Endothelial cell (in vitro differentiated cells): ENCODE measurements around the gene LIN7C. TPM values are rescaled to one million over a fixed set of nuclear protein-coding genes. Genes with fewer than 3 reads are reported as not detected.

Source experiments
- DNase-seq: peaks from one replicate; pipeline ENCODE4 v3.0.0; 2021; ENCODE audit warnings: low spot score
- H3K27ac Mint-ChIP-seq: one replicate; pipeline ENCODE4 v1.8.0; 2021; ENCODE audit warnings: mixed read lengths, inconsistent platforms; ENCODE audit not compliant: unreplicated experiment
- H3K27me3 Mint-ChIP-seq: one replicate; pipeline ENCODE4 v1.8.0; 2021; ENCODE audit warnings: mild to moderate bottlenecking, moderate library complexity, mixed read lengths, inconsistent platforms; ENCODE audit not compliant: unreplicated experiment
- H3K36me3 Mint-ChIP-seq: one replicate; pipeline ENCODE4 v1.8.0; 2021; ENCODE audit warnings: mild to moderate bottlenecking, low read depth, mixed read lengths, inconsistent platforms; ENCODE audit not compliant: unreplicated experiment
- H3K4me1 Mint-ChIP-seq: one replicate; pipeline ENCODE4 v1.8.0; 2021; ENCODE audit warnings: mild to moderate bottlenecking, mixed read lengths, inconsistent platforms; ENCODE audit not compliant: unreplicated experiment
- H3K4me3 Mint-ChIP-seq: one replicate; pipeline ENCODE4 v1.8.0; 2021; ENCODE audit warnings: mild to moderate bottlenecking, mixed read lengths, inconsistent platforms; ENCODE audit not compliant: unreplicated experiment
- H3K9me3 Mint-ChIP-seq: one replicate; pipeline ENCODE4 v1.8.0; 2021; ENCODE audit warnings: mixed read lengths, inconsistent platforms; ENCODE audit not compliant: unreplicated experiment
- total RNA-seq: library from RNA; stranded (reverse); fragmentation: NEBNext Ultra II Directional; extraction: Animal tissue kit (Norgen Biotek cat#: 25700); gene quantifications from one replicate; pipeline ENCODE4 v1.2.1, GENCODE V29; 2021; ENCODE audit not compliant: unreplicated experiment
- TF ChIP-seq, protein P1 (sequence below): fragments of 200-600 bp; sonication (generic); IDR thresholded peaks from one replicate; pipeline ENCODE4 v1.5.0; 2021; ENCODE audit warnings: antibody characterized with exemption; ENCODE audit not compliant: unreplicated experiment

LIN7C gene
- total RNA-seq, 1 donor from 2014 or later, result 17.0 TPM

DNA sequence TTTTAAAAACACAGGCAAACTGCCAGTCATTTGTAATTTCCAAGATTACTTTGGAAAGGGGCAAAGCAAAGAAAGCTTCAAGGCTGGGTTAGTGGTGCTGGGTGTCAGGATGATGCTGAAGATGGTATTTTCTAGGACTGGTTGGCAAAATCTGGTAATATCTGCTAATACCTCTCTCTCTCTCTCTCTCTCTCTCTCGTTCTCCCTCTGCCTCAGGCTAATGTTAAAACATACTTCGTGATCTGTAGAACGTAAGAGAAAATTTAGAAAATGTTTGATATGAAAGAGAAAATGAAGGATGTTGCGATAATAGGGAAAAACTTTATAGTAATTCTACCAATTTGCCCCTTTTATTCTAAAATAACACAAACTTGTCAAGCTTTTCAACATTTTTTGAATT is 24.6 kb downstream of the LIN7C start:
- TF ChIP-seq, protein P1, sequence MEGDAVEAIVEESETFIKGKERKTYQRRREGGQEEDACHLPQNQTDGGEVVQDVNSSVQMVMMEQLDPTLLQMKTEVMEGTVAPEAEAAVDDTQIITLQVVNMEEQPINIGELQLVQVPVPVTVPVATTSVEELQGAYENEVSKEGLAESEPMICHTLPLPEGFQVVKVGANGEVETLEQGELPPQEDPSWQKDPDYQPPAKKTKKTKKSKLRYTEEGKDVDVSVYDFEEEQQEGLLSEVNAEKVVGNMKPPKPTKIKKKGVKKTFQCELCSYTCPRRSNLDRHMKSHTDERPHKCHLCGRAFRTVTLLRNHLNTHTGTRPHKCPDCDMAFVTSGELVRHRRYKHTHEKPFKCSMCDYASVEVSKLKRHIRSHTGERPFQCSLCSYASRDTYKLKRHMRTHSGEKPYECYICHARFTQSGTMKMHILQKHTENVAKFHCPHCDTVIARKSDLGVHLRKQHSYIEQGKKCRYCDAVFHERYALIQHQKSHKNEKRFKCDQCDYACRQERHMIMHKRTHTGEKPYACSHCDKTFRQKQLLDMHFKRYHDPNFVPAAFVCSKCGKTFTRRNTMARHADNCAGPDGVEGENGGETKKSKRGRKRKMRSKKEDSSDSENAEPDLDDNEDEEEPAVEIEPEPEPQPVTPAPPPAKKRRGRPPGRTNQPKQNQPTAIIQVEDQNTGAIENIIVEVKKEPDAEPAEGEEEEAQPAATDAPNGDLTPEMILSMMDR, result no peak
- H3K27me3 Mint-ChIP-seq, result no peaks in the 10 kb centered on the region
- H3K36me3 Mint-ChIP-seq, result no peaks in the 10 kb centered on the region
- H3K4me3 Mint-ChIP-seq, result no peak overlapping the region
- DNase-seq, result no peak
- H3K27ac Mint-ChIP-seq, result no peak overlapping the region
- no peaks in the 10 kb centered on the region for H3K4me1 Mint-ChIP-seq
- no peaks in the 10 kb centered on the region for H3K9me3 Mint-ChIP-seq

DNA sequence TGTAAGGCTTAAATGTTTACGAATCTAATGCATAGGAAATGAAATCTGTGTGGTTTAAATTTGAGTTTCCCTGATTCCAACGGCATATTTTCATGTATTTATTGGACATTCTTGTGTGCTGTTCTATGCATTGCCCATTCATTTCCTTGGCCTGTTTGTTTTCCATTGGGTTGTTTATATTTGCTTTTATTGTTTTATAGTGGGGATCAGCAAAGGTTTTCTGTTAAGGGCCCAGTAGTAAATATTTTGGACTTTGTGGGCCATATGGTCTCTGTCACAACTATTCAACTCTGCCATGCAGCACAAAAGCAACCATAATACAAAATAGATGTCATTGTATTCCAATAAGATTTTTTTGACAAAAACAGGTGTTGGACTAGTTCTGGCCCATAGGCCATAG is 28.7 kb downstream of the LIN7C start:
- TF ChIP-seq, protein P1, result no peak
- Mint-ChIP-seq H3K4me1 (peaks cover 1% of the 10 kb centered on the region), H3K27ac (no peak overlapping the region), H3K4me3 (no peak overlapping the region), H3K9me3 (no peaks in the 10 kb centered on the region), H3K36me3 (no peaks in the 10 kb centered on the region), H3K27me3 (peaks cover 4% of the 10 kb centered on the region)
- no peak for DNase-seq

DNA sequence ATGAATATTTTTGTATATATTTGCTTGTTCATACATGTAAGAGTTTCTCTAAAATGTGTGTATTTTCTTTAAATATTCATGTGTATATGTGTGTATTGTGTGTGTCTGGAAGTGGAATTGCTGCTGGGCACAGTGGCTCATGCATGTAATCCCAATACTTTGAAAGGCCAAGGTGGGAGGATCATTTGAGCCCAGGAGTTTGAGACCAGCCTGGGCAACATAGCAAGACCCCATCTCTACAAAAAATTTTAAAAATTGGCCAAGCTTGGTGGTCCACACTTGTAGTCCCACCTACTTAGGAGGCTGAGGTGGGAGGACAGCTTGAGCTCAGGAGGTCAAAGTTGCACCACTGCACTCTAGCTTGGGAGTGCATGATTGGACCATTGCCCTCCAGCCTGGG is 29.3 kb downstream of the LIN7C start:
- H3K9me3 Mint-ChIP-seq, result no peaks in the 10 kb centered on the region
- peaks cover 8% of the 10 kb centered on the region for H3K27me3 Mint-ChIP-seq
- H3K4me3 Mint-ChIP-seq, result no peak overlapping the region
- TF ChIP-seq, protein P1, result no peak
- H3K27ac Mint-ChIP-seq, result no peak overlapping the region
- no peaks in the 10 kb centered on the region for H3K36me3 Mint-ChIP-seq
- H3K4me1 Mint-ChIP-seq, result peaks cover 4% of the 10 kb centered on the region
- no peak for DNase-seq

DNA sequence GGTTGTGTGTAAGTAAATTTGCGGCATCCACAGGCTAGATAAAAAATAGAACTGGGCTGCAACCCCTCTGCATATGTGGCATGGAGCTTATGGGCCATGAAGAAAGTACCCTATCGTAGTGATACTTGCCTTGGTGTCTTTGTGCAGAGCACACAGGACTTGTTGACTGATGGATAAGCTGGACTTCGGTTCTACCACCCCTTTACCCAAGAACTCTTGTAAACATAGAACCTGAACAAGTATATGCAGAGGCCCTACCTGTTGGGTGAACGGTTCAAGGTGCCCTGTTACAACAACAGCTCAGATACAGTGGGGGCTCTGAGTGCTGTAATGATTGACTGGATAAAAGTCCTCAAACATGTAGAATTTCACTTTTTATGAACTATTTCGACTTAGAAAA is 30.9 kb downstream of the LIN7C start:
- H3K27me3 Mint-ChIP-seq, result peaks cover 10% of the 10 kb centered on the region
- TF ChIP-seq, protein P1, result no peak
- no peaks in the 10 kb centered on the region for H3K36me3 Mint-ChIP-seq
- H3K4me3 Mint-ChIP-seq, result no peak overlapping the region
- no peak for DNase-seq
- H3K4me1 Mint-ChIP-seq, result peaks cover 10% of the 10 kb centered on the region
- H3K27ac Mint-ChIP-seq, result no peak overlapping the region
- no peaks in the 10 kb centered on the region for H3K9me3 Mint-ChIP-seq

DNA sequence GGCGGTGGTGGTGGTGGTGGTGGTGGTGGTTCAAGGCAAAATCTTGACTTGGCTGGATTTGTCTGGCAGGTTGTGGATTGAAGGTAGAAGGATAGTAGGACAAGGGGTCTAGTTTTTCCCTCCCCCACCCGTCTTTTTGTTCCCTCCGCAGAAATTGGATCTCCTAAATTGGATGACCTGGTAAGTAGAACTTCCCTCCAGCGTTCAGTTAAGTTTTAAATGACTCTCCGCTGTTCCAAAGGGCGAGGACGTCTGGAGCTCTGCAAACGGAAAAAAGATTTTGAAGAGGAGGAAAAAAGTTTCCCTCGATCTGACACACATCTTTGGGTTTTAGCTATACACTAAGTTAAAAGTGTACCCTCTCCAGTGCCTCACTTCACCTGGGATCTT is 33.6 kb downstream of the LIN7C start:
- H3K4me1 Mint-ChIP-seq, result peaks cover 10% of the 10 kb centered on the region
- no peak for DNase-seq
- H3K27me3 Mint-ChIP-seq, result peaks cover 10% of the 10 kb centered on the region
- H3K36me3 Mint-ChIP-seq, result no peaks in the 10 kb centered on the region
- TF ChIP-seq, protein P1, result no peak
- no peak overlapping the region for H3K27ac Mint-ChIP-seq
- H3K4me3 Mint-ChIP-seq, result peak overlapping the region; percentile 99
- no peaks in the 10 kb centered on the region for H3K9me3 Mint-ChIP-seq
